Hepatocyte (in vitro differentiated cells): ENCODE measurements around the gene AMPH. TPM values are rescaled to one million over a fixed set of nuclear protein-coding genes. Genes with fewer than 3 reads are reported as not detected.
A peak's percentile ranks its signal among the peaks of the same experiment; 100 is the strongest.

ENCODE experiments used
- DNase-seq: peaks from one replicate; pipeline ENCODE4 v3.0.0-alpha.2; 2016; ENCODE audit warnings: low spot score
- H2AFZ ChIP-seq: fragments of 200-600 bp; sonication (generic); 2 replicates; pipeline ENCODE4 v1.6.0; 2016; ENCODE audit warnings: antibody characterized with exemption, mild to moderate bottlenecking
- H3K27ac ChIP-seq: fragments of 200-600 bp; sonication (generic); 2 replicates; pipeline ENCODE4 v1.5.1; 2016; ENCODE audit warnings: mild to moderate bottlenecking
- H3K27me3 ChIP-seq: fragments of 200-600 bp; sonication (generic); 2 replicates; pipeline ENCODE4 v1.6.1; 2016
- H3K36me3 ChIP-seq: fragments of 200-600 bp; sonication (generic); replicated peaks from 2 replicates; pipeline ENCODE4 v1.5.1; 2016; ENCODE audit warnings: low read depth; ENCODE audit not compliant: insufficient read depth
- H3K4me1 ChIP-seq: fragments of 200-600 bp; sonication (generic); 2 replicates; pipeline ENCODE4 v1.5.1; 2016; ENCODE audit warnings: mild to moderate bottlenecking, moderate library complexity; ENCODE audit not compliant: insufficient read depth
- H3K4me2 ChIP-seq: fragments of 200-600 bp; sonication (generic); 2 replicates; pipeline ENCODE4 v1.6.0; 2016
- H3K4me3 ChIP-seq: fragments of 200-600 bp; sonication (generic); 2 replicates; pipeline ENCODE4 v1.5.1; 2016; ENCODE audit warnings: mild to moderate bottlenecking
- H3K79me2 ChIP-seq: fragments of 200-600 bp; sonication (generic); 2 replicates; pipeline ENCODE4 v1.6.0; 2017; ENCODE audit warnings: mild to moderate bottlenecking
- H3K9me2 ChIP-seq: fragments of 200-600 bp; sonication (generic); replicated peaks from 2 replicates; pipeline ENCODE4 v1.6.0; 2017; ENCODE audit warnings: mild to moderate bottlenecking; ENCODE audit not compliant: insufficient read depth
- H3K9me3 ChIP-seq: fragments of 200-600 bp; sonication (generic); 2 replicates; pipeline ENCODE4 v1.5.1; 2016; ENCODE audit warnings: low read depth, mild to moderate bottlenecking
- H4K20me1 ChIP-seq: fragments of 200-600 bp; sonication (generic); 2 replicates; pipeline ENCODE4 v1.6.0; 2016; ENCODE audit warnings: mild to moderate bottlenecking; ENCODE audit not compliant: insufficient read depth, poor library complexity, severe bottlenecking
- EZH2 ChIP-seq: fragments of 200-600 bp; sonication (generic); IDR thresholded peaks from 2 replicates; pipeline ENCODE4 v1.6.1; 2016; ENCODE audit warnings: antibody characterized with exemption, mild to moderate bottlenecking, borderline replicate concordance
- EZH2phosphoT487 ChIP-seq: fragments of 200-600 bp; sonication (generic); IDR thresholded peaks from one replicate; pipeline ENCODE4 v1.6.1; 2018; ENCODE audit warnings: antibody characterized with exemption, mild to moderate bottlenecking, low read depth, moderate library complexity; ENCODE audit not compliant: unreplicated experiment, severe bottlenecking
- WGBS: methylation state at CpG from one replicate; pipeline ENCODE4 v1.1.6; 2016; ENCODE audit warnings: low lambda C conversion rate; ENCODE audit errors: missing lambda C conversion rate; 5-methylcytosine and 5-hydroxymethylcytosine counted together
- polyA plus RNA-seq: library from polyadenylated mRNA; unstranded; fragments of >200 nt; fragmentation: Nextera tagmentation; extraction: Ambion mirVana; gene quantifications from 2 replicates; pipeline ENCODE4 v1.2.1, GENCODE V29; 2016
- total RNA-seq: library from RNA; depleted of rRNA; stranded (reverse); fragments of >200 nt; gene quantifications from 2 replicates; pipeline ENCODE4 v1.2.3, GENCODE V29; 2014
- TF ChIP-seq, protein P1 (sequence below): fragments of 200-600 bp; sonication (generic); IDR thresholded peaks from 2 replicates; pipeline ENCODE4 v1.5.1; 2016; ENCODE audit warnings: antibody characterized with exemption, mild to moderate bottlenecking; ENCODE audit not compliant: poor library complexity

The AMPH gene
- total RNA-seq (1.6 and 2.0 TPM in 2 replicates), polyA plus RNA-seq (1.1 and 2.8 TPM in 2 replicates)

DNA sequence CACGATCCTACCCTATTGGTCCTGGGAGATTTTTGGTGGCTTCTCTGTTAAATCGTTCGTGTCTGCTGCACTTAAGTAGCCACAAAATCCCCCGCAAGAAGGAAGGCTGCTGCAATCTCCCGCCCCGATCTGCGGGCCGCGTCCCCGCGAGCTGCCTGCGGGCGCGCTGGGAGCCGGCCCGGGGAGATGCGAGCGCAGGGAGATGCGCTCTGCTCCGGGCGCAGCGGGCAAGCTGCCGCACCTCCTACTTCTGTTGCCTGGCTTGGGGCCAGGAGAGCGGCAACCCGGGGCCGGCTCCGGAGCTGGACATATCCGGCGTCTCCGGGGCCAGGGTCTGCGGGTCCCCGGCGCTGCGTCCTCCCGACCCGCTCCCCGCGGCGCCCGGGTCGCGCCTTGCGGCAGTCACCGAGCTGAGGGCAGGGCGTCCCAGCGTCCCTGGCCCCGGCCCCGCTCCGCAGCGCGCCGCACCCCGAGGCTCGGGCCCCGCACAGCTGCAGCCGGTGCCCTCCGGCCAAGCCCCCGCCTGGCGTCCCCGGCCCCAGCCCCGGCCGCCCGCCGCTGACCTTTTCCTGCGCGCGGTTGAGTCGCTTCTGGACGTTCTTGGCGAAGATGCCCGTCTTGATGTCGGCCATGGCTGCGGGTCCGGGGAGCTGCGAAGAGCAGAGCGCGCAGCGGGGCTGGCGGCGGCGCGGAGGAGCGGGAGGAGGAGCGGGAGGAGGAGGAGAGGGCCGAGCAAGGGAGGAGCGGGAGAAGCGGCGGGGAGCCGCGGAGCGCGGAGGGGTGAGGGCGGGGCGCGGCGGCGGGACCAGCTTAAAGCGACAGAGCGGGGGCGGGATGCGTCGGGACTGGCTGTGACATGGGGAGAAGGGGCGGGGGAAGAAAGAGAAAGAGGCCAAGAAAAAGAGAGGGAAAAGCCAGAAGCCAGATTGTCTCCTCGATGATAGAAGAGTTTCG is at the start of gene AMPH:
Gene AMPH, minus strand, starts transcription at position 654 of the 954 bp plus-strand sequence. Its CDS starts 22 bp downstream, at position 632.
- Histone ChIP-seq H4K20me1 (no peaks in the 10 kb centered on the region), H3K36me3 (no peaks in the 10 kb centered on the region), H3K9me3 (no peaks in the 10 kb centered on the region), H3K27ac (no peak within 1 kb of the TSS), H3K4me1 (no peaks in the 10 kb centered on the region), H3K79me2 (no peaks in the 10 kb centered on the region), H3K27me3 (peaks cover 51% of the 10 kb centered on the region), H3K4me2 (peak within 1 kb of the TSS; percentile 89), H3K9me2 (no peaks in the 10 kb centered on the region), H2AFZ (peak within 1 kb of the TSS; percentile 52), H3K4me3 (peak within 1 kb of the TSS; percentile 83)
- under 1% methylated on average over 35 of the region's 105 CpGs for WGBS
- no peak for TF ChIP-seq EZH2phosphoT487
- peak; percentile 78 for TF ChIP-seq EZH2
- peak; percentile 57 for DNase-seq

DNA sequence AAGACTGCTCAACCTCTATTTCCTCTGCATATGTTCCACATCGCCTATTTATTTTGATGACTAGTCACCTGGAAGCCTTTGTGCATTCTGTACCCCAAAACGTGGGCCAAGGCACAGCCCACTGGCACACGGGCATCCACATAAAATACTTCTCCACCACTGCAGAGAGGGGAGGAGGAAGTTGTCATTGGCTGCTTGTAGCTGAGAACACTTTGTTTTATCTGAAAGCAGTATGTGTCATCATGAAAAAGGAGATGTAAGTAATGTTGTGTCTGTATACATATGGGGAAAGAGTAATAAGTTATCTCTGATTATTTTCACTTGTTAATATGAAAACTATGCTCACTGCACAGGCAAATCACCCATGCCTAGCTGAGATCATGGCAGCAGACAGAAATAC is 48.2 kb upstream of the AMPH start:
- Histone ChIP-seq H3K9me2 (no peaks in the 10 kb centered on the region), H3K4me1 (no peaks in the 10 kb centered on the region), H2AFZ (no peak overlapping the region), H3K36me3 (no peaks in the 10 kb centered on the region), H3K27me3 (no peaks in the 10 kb centered on the region), H4K20me1 (no peaks in the 10 kb centered on the region), H3K4me3 (no peak overlapping the region), H3K27ac (no peak overlapping the region), H3K4me2 (no peak overlapping the region), H3K79me2 (no peaks in the 10 kb centered on the region), H3K9me3 (no peaks in the 10 kb centered on the region)
- TF ChIP-seq, protein P1, sequence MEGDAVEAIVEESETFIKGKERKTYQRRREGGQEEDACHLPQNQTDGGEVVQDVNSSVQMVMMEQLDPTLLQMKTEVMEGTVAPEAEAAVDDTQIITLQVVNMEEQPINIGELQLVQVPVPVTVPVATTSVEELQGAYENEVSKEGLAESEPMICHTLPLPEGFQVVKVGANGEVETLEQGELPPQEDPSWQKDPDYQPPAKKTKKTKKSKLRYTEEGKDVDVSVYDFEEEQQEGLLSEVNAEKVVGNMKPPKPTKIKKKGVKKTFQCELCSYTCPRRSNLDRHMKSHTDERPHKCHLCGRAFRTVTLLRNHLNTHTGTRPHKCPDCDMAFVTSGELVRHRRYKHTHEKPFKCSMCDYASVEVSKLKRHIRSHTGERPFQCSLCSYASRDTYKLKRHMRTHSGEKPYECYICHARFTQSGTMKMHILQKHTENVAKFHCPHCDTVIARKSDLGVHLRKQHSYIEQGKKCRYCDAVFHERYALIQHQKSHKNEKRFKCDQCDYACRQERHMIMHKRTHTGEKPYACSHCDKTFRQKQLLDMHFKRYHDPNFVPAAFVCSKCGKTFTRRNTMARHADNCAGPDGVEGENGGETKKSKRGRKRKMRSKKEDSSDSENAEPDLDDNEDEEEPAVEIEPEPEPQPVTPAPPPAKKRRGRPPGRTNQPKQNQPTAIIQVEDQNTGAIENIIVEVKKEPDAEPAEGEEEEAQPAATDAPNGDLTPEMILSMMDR, result no peak
- TF ChIP-seq EZH2, result no peak
- TF ChIP-seq EZH2phosphoT487, result no peak
- WGBS, result 76% methylated on average over 3 of the region's 3 CpGs
- DNase-seq, result no peak

DNA sequence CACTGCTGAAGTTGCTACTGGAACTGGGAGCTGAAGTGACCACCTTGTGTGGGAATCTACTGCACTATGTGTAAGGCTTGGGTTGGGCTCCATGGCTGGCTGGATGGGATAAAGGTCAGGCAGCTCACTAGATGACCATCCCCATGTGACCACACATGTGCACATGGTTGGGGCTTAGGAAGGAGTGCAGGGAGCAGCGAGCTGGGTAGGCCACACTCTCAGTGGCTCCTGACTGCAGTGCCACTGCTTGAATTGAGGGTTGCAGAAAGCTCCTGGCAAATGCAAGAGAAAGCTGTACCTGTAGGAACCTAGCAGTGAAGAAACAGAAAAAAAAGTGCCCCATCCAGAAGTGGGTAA is 47.5 kb upstream of the AMPH start:
- no peaks in the 10 kb centered on the region for H3K27me3 ChIP-seq
- H3K4me2 ChIP-seq, result no peak overlapping the region
- H3K36me3 ChIP-seq, result no peaks in the 10 kb centered on the region
- H3K9me3 ChIP-seq, result no peaks in the 10 kb centered on the region
- WGBS, result 86% methylated on average over 1 of the region's 1 CpG
- H4K20me1 ChIP-seq, result no peaks in the 10 kb centered on the region
- no peak overlapping the region for H3K4me3 ChIP-seq
- no peaks in the 10 kb centered on the region for H3K9me2 ChIP-seq
- H2AFZ ChIP-seq, result no peak overlapping the region
- no peak for TF ChIP-seq EZH2
- no peak for TF ChIP-seq EZH2phosphoT487
- TF ChIP-seq, protein P1, result no peak
- no peaks in the 10 kb centered on the region for H3K79me2 ChIP-seq
- DNase-seq, result no peak
- no peak overlapping the region for H3K27ac ChIP-seq
- H3K4me1 ChIP-seq, result no peaks in the 10 kb centered on the region

DNA sequence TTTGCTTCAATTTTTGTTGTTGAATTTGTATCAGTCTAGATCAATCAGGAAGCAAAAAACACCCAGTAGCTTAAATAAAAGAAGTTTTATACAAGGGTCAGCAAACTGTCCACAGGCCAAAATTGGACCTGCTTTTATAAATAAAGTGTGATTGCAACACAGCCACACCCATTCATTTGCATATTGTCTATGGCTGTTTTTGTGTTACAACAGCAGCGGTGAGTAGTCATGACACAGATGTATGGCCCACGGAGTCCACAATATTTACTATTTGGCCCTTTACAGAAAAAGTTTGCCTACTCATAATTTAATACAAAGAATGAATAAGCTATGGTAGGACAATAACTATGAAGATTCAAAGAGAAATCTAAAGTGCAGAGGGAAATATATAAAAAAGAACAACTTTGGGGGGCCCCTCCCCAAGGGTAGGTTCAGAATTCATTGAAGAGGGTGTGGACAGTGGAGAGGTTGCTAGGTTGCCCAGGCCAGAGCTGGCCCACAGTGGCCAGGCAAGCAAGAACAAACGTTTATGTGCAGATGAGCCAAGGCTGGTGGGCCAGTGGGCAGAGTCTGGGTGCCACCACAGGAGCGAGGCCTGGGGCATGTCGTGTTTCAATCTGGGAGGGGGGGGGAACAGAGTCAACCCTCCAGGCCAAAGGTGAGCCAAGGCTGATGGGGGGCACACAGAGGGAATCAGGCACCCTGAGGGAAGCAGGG is 47.0 kb upstream of the AMPH start:
- Histone ChIP-seq H3K79me2 (no peaks in the 10 kb centered on the region), H3K9me3 (no peaks in the 10 kb centered on the region), H4K20me1 (no peaks in the 10 kb centered on the region), H3K27ac (no peak overlapping the region), H3K36me3 (no peaks in the 10 kb centered on the region), H3K4me3 (no peak overlapping the region), H3K27me3 (no peaks in the 10 kb centered on the region), H3K4me1 (no peaks in the 10 kb centered on the region), H2AFZ (no peak overlapping the region), H3K4me2 (no peak overlapping the region), H3K9me2 (no peaks in the 10 kb centered on the region)
- TF ChIP-seq EZH2, result no peak
- TF ChIP-seq EZH2phosphoT487, result no peak
- TF ChIP-seq, protein P1, result no peak
- no peak for DNase-seq
- 87% methylated on average over 5 of the region's 5 CpGs for WGBS
